ENCODE measurements around the gene MYRIP.

GRCh38 chr3:39805650-39806049 is 3.8 kb upstream of the MYRIP start:
- no peak for TF ChIP-seq CTCF (IDR thresholded peaks at IDR 0.05)
- no peak for TF ChIP-seq POLR2A (IDR thresholded peaks at IDR 0.05)
